ENCODE data around the gene TATDN2. TPM values are rescaled to one million over a fixed set of nuclear protein-coding genes. Genes with fewer than 3 reads are reported as not detected.

TATDN2 gene
- total RNA-seq, 2 experiments from 2014 or later: 72.3 to 78.4 TPM

GRCh38 chr3:10224794-10225665, 23.2 kb upstream of the TATDN2 start:
- peak; percentile 71 for DNase-seq
- Mint-ChIP-seq H3K9me3 (no peaks in the 10 kb centered on the region), H3K27me3 (no peaks in the 10 kb centered on the region), H3K4me1 (peaks cover 78% of the 10 kb centered on the region), H3K27ac (peak overlapping the region; percentile 81), H3K36me3 (ENCODE audit: low read depth) (peaks cover 22% of the 10 kb centered on the region), H3K4me3 (no peak overlapping the region)
- CTCF ChIA-PET: interaction anchor here (2.3 kb wide), 1 partner anchor 9 kb away, joined by 9 read pairs; no protein-coding TSS in a partner anchor
- POLR2A ChIA-PET: no interaction called here

GRCh38 chr3:10226293-10226692, 22.0 kb upstream of the TATDN2 start:
- peaks cover 68% of the 10 kb centered on the region for H3K4me1 Mint-ChIP-seq
- no peaks in the 10 kb centered on the region for H3K9me3 Mint-ChIP-seq
- H3K36me3 Mint-ChIP-seq (ENCODE audit: low read depth): peaks cover 16% of the 10 kb centered on the region
- ChIA-PET CTCF (interaction anchor here (1.4 kb wide), 1 partner anchor 42 kb away, joined by 3 read pairs; no protein-coding TSS in a partner anchor), POLR2A (no interaction called here)
- H3K27ac Mint-ChIP-seq: no peak overlapping the region
- no peak overlapping the region for H3K4me3 Mint-ChIP-seq
- H3K27me3 Mint-ChIP-seq: no peaks in the 10 kb centered on the region
- no peak for DNase-seq

- H3K9me3 Mint-ChIP-seq: no peaks in the 10 kb centered on the region
- H3K27me3 Mint-ChIP-seq: no peaks in the 10 kb centered on the region
- peak overlapping the region; percentile 18 for H3K4me3 Mint-ChIP-seq
- ChIA-PET POLR2A (no interaction called here), CTCF (interaction anchor here (0.9 to 1.0 kb wide), 2 partner anchors 36 to 38 kb away, joined by 3 read pairs; no protein-coding TSS in a partner anchor)
- peaks cover 8% of the 10 kb centered on the region for H3K36me3 Mint-ChIP-seq (ENCODE audit: low read depth)
- peaks cover 54% of the 10 kb centered on the region for H3K4me1 Mint-ChIP-seq
- DNase-seq: peak; percentile 35
- H3K27ac Mint-ChIP-seq: peak overlapping the region; percentile 80
Measured at GRCh38 chr3:10228248-10228950, 19.9 kb upstream of the TATDN2 start.

- no peak for DNase-seq
- Mint-ChIP-seq H3K4me3 (no peak overlapping the region), H3K4me1 (peaks cover 43% of the 10 kb centered on the region), H3K36me3 (ENCODE audit: low read depth) (peaks cover 3% of the 10 kb centered on the region), H3K27me3 (no peaks in the 10 kb centered on the region), H3K9me3 (no peaks in the 10 kb centered on the region), H3K27ac (no peak overlapping the region)
- ChIA-PET CTCF (interaction anchor here (0.5 to 0.9 kb wide), 3 partner anchors 8 to 1198 kb away, joined by 3 read pairs; no protein-coding TSS in a partner anchor), POLR2A (no interaction called here)
Measured at GRCh38 chr3:10229576-10229975, 18.7 kb upstream of the TATDN2 start.

- CTCF ChIA-PET: no interaction called here
- Mint-ChIP-seq H3K27ac (peak overlapping the region; percentile 6), H3K36me3 (ENCODE audit: low read depth) (peaks cover 11% of the 10 kb centered on the region), H3K4me3 (no peak overlapping the region), H3K9me3 (peaks cover 6% of the 10 kb centered on the region), H3K27me3 (no peaks in the 10 kb centered on the region), H3K4me1 (peaks cover 32% of the 10 kb centered on the region)
- POLR2A ChIA-PET: no interaction called here
- DNase-seq: no peak
Measured at GRCh38 chr3:10232137-10232536, 16.1 kb upstream of the TATDN2 start.

GRCh38 chr3:10233988-10234387, 14.3 kb upstream of the TATDN2 start:
- no peak overlapping the region for H3K4me3 Mint-ChIP-seq
- peaks cover 32% of the 10 kb centered on the region for H3K4me1 Mint-ChIP-seq
- no peak overlapping the region for H3K27ac Mint-ChIP-seq
- ChIA-PET CTCF (interaction anchor here (1.6 kb wide), 1 partner anchor 10 kb away, joined by 9 read pairs; no protein-coding TSS in a partner anchor), POLR2A (no interaction called here)
- no peak for DNase-seq
- peaks cover 13% of the 10 kb centered on the region for H3K9me3 Mint-ChIP-seq
- peaks cover 24% of the 10 kb centered on the region for H3K36me3 Mint-ChIP-seq (ENCODE audit: low read depth)
- no peaks in the 10 kb centered on the region for H3K27me3 Mint-ChIP-seq

- Mint-ChIP-seq H3K4me3 (no peak overlapping the region), H3K9me3 (peaks cover 13% of the 10 kb centered on the region), H3K4me1 (peaks cover 32% of the 10 kb centered on the region), H3K27ac (no peak overlapping the region), H3K27me3 (no peaks in the 10 kb centered on the region), H3K36me3 (ENCODE audit: low read depth) (peaks cover 27% of the 10 kb centered on the region)
- CTCF ChIA-PET: interaction anchor here (0.6 to 1.6 kb wide), 2 partner anchors 11 to 37 kb away, joined by 3 to 9 read pairs; no protein-coding TSS in a partner anchor
- POLR2A ChIA-PET: no interaction called here
- DNase-seq: no peak
Measured at GRCh38 chr3:10234526-10235230, 13.6 kb upstream of the TATDN2 start.

- no peaks in the 10 kb centered on the region for H3K27me3 Mint-ChIP-seq
- peaks cover 28% of the 10 kb centered on the region for H3K36me3 Mint-ChIP-seq (ENCODE audit: low read depth)
- H3K4me1 Mint-ChIP-seq: peaks cover 35% of the 10 kb centered on the region
- no peak overlapping the region for H3K27ac Mint-ChIP-seq
- POLR2A ChIA-PET: no interaction called here
- H3K4me3 Mint-ChIP-seq: no peak overlapping the region
- H3K9me3 Mint-ChIP-seq: peaks cover 13% of the 10 kb centered on the region
- CTCF ChIA-PET: interaction anchor here (0.6 to 1.1 kb wide), 2 partner anchors 23 to 36 kb away, joined by 3 to 4 read pairs; no protein-coding TSS in a partner anchor
- DNase-seq: no peak
Measured at GRCh38 chr3:10235551-10235950, 12.7 kb upstream of the TATDN2 start.

- H3K36me3 Mint-ChIP-seq (ENCODE audit: low read depth): peaks cover 28% of the 10 kb centered on the region
- H3K4me1 Mint-ChIP-seq: peaks cover 53% of the 10 kb centered on the region
- CTCF ChIA-PET: interaction anchor here (1.3 to 1.4 kb wide), 2 partner anchors 20 to 306 kb away, joined by 3 to 4 read pairs; no protein-coding TSS in a partner anchor
- no peaks in the 10 kb centered on the region for H3K27me3 Mint-ChIP-seq
- peak overlapping the region; percentile 31 for H3K4me3 Mint-ChIP-seq
- POLR2A ChIA-PET: no interaction called here
- DNase-seq: peak; percentile 56
- H3K27ac Mint-ChIP-seq: peak overlapping the region; percentile 94
- peaks cover 13% of the 10 kb centered on the region for H3K9me3 Mint-ChIP-seq
Measured at GRCh38 chr3:10238345-10239183, 9.7 kb upstream of the TATDN2 start.

- ChIA-PET CTCF (interaction anchor here (1.8 kb wide), 1 partner anchor 53 kb away, joined by 4 read pairs; no protein-coding TSS in a partner anchor), POLR2A (no interaction called here)
- Mint-ChIP-seq H3K27me3 (no peaks in the 10 kb centered on the region), H3K9me3 (peaks cover 31% of the 10 kb centered on the region), H3K36me3 (ENCODE audit: low read depth) (peaks cover 47% of the 10 kb centered on the region), H3K4me3 (no peak overlapping the region), H3K4me1 (peaks cover 58% of the 10 kb centered on the region), H3K27ac (peak overlapping the region; percentile 54)
- DNase-seq: no peak
Measured at GRCh38 chr3:10240799-10241198, 7.5 kb upstream of the TATDN2 start.

GRCh38 chr3:10242182-10243065, 5.8 kb upstream of the TATDN2 start:
- H3K27me3 Mint-ChIP-seq: no peaks in the 10 kb centered on the region
- peak overlapping the region; percentile 59 for H3K4me3 Mint-ChIP-seq
- CTCF ChIA-PET: interaction anchor here (0.8 to 1.3 kb wide), 4 partner anchors 21 to 77 kb away, joined by 3 to 6 read pairs (median 3); no protein-coding TSS in a partner anchor
- peaks cover 56% of the 10 kb centered on the region for H3K4me1 Mint-ChIP-seq
- peaks cover 40% of the 10 kb centered on the region for H3K36me3 Mint-ChIP-seq (ENCODE audit: low read depth)
- DNase-seq: peak; percentile 92
- H3K9me3 Mint-ChIP-seq: peaks cover 27% of the 10 kb centered on the region
- POLR2A ChIA-PET: interaction anchor here (1.0 kb wide), 1 partner anchor 56 kb away, joined by 4 read pairs; no protein-coding TSS in a partner anchor
- H3K27ac Mint-ChIP-seq: peak overlapping the region; percentile 92

All from activated CD4-positive, alpha-beta T cell treated with anti-CD3 and anti-CD28 coated beads, Interleukin-2, amount 10 ng/mL, durations not matched to agents 7 days and 5 days (primary cell).